ENCODE results near the gene ANGPTL7. TPM values are rescaled to one million over a fixed set of nuclear protein-coding genes. Genes with fewer than 3 reads are reported as not detected.

Gene ANGPTL7
- polyA plus RNA-seq, 1 experiment = not detected

DNA sequence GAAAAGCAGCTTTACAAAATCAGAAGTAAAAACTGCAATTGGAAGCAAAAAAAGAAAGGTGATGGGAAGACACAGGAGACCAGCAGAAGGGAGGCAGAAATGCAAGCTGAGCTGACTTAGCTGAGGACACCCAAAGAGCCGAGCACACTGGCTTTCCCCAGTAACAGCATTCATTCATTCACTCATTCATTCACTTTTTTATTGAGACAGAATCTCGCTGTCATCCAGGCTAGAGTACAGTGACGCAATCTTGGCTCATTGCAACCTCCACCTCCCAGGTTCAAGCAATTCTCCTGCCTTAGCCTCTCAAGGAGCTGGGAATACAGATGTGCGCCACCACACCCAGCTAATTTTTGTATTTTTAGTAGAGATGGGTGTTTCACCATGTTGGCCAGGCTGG is 8.2 kb downstream of the ANGPTL7 start:
- TF ChIP-seq, protein P1, sequence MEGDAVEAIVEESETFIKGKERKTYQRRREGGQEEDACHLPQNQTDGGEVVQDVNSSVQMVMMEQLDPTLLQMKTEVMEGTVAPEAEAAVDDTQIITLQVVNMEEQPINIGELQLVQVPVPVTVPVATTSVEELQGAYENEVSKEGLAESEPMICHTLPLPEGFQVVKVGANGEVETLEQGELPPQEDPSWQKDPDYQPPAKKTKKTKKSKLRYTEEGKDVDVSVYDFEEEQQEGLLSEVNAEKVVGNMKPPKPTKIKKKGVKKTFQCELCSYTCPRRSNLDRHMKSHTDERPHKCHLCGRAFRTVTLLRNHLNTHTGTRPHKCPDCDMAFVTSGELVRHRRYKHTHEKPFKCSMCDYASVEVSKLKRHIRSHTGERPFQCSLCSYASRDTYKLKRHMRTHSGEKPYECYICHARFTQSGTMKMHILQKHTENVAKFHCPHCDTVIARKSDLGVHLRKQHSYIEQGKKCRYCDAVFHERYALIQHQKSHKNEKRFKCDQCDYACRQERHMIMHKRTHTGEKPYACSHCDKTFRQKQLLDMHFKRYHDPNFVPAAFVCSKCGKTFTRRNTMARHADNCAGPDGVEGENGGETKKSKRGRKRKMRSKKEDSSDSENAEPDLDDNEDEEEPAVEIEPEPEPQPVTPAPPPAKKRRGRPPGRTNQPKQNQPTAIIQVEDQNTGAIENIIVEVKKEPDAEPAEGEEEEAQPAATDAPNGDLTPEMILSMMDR (IDR thresholded peaks at IDR 0.05; ENCODE audit: low read depth, low read length) = no peak
- CTCF ChIA-PET = interaction anchor here (2.5 kb wide), 1 partner anchor 160 kb away, joined by 10 read pairs; no protein-coding TSS in a partner anchor
- POLR2A ChIA-PET = no interaction called here
- H3K9me3 ChIP-seq (ENCODE audit: control insufficient read depth, insufficient read depth, low read length) = no peaks in the 10 kb centered on the region
- H3K27ac ChIP-seq (ENCODE audit: low read depth, low read length) = no peak overlapping the region
- H3K27me3 ChIP-seq (ENCODE audit: control insufficient read depth, insufficient read depth, low read length) = no peaks in the 10 kb centered on the region
- DNase-seq (ENCODE audit: low read depth, low spot score) = no peak
- H3K4me3 ChIP-seq (ENCODE audit: low read depth, low read length) = no peak overlapping the region

DNA sequence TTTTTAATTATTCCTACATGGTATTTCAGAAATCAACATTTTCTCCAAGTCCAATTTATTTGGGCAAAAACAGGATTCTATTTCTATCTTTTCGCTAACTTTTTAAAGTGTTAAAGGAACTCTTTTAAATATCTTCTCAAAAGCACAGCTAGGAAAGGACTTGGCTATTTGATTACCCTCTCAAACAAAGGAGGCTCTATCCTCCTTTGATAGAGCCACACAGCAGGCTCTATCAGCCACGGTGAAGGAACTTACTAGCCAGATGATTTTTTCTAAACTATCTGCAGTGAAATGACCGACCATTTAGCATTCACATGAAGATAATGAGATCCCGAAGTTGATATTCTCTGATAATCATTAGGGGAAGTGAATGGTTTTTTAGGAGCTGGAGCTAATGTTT is 9.1 kb downstream of the ANGPTL7 start:
- TF ChIP-seq, protein P1 (IDR thresholded peaks at IDR 0.05; ENCODE audit: low read depth, low read length) = no peak
- DNase-seq (ENCODE audit: low read depth, low spot score) = no peak
- Histone ChIP-seq H3K27ac (ENCODE audit: low read depth, low read length) (no peak overlapping the region), H3K9me3 (ENCODE audit: control insufficient read depth, insufficient read depth, low read length) (no peaks in the 10 kb centered on the region), H3K27me3 (ENCODE audit: control insufficient read depth, insufficient read depth, low read length) (no peaks in the 10 kb centered on the region), H3K4me3 (ENCODE audit: low read depth, low read length) (no peak overlapping the region)
- ChIA-PET POLR2A (no interaction called here), CTCF (interaction anchor here (2.5 kb wide), 1 partner anchor 161 kb away, joined by 10 read pairs; no protein-coding TSS in a partner anchor)

DNA sequence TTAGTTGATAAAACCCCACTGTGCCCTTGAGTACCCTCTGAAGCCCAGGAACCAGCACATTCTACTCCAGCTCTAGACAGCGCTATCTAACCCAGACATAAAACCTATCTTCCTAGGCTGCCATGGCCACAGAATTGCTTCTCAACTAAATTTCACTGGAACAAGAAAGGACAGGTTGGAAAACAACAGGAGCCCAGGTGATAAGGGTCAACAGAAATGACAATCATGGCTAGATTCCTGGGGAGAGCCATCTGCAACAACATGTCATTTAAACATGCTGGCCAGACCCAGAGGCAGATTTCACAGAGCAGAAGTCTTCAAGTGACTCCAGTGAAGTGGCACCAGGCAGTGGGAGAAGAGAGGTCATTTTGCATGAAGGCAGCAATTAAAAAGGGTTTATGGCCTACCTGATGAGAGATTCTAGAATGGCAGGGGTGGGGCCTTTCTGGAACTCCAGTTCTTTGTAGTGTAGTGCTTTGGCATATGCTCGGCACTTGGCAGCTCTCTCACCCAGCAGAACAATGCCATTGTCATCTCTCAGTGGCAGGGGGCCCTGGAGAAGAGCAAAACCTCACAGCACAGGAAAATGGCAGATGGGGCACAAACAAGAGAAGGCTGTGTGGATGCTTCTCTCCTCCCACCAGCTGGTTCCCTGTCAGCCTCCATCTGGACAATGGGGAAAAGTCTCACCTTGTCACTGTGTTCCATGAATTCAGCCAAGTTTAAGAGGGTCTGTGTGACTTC is 9.9 kb downstream of the ANGPTL7 start:
- Histone ChIP-seq H3K9me3 (ENCODE audit: control insufficient read depth, insufficient read depth, low read length) (no peaks in the 10 kb centered on the region), H3K27ac (ENCODE audit: low read depth, low read length) (no peak overlapping the region), H3K4me3 (ENCODE audit: low read depth, low read length) (no peak overlapping the region), H3K27me3 (ENCODE audit: control insufficient read depth, insufficient read depth, low read length) (no peaks in the 10 kb centered on the region)
- ChIA-PET CTCF (interaction anchor here (2.5 kb wide), 1 partner anchor 161 kb away, joined by 10 read pairs; no protein-coding TSS in a partner anchor), POLR2A (no interaction called here)
- TF ChIP-seq, protein P1 (IDR thresholded peaks at IDR 0.05; ENCODE audit: low read depth, low read length) = no peak
- no peak for DNase-seq (ENCODE audit: low read depth, low spot score)

DNA sequence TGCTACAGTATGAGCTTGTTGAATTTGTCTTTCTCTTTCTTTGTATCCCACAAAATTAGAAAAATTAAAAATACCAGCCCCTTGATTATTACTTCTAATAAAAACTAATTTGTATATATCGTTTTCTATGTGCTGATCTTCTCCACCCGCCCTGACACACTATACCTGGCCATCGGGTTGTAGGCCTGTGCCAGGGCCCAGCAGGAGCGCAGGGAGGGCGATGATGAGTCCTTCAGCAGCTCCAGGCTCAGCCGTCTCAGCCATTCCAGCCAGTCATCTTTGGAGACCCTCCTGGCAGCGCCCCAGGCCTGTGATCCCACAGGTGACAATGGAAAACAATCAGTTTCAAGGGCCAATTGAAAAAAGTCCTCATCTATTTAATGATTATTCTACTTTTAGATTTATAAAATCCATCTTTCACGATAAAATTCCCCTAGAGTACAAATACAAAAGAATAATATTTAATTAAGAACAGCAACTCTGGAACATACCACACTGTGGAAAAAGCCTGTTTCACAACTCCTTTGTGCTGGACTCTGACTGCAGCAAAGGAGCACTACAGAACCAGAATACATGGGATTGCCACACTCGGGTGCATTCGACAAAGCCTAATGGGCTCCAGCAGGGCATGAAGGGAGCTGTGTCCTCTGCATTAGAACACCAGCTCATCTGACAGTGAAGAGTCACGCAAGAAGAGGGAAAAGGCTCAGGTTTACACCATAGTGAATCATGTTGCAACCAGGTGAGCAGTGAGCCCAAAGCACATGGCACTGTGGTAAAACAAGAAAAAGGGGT is 15.4 kb downstream of the ANGPTL7 start:
- TF ChIP-seq, protein P1 (IDR thresholded peaks at IDR 0.05; ENCODE audit: low read depth, low read length) = no peak
- ChIA-PET POLR2A (no interaction called here), CTCF (interaction anchor here (0.6 to 2.5 kb wide), 2 partner anchors 167 to 438 kb away, joined by 3 to 12 read pairs; no protein-coding TSS in a partner anchor)
- H3K9me3 ChIP-seq (ENCODE audit: control insufficient read depth, insufficient read depth, low read length) = no peaks in the 10 kb centered on the region
- no peak for DNase-seq (ENCODE audit: low read depth, low spot score)
- no peaks in the 10 kb centered on the region for H3K27me3 ChIP-seq (ENCODE audit: control insufficient read depth, insufficient read depth, low read length)
- H3K4me3 ChIP-seq (ENCODE audit: low read depth, low read length) = no peak overlapping the region
- H3K27ac ChIP-seq (ENCODE audit: low read depth, low read length) = no peak overlapping the region
